HuH-7 (cell line): ENCODE data around the gene ADA.

Experiments
- DNase-seq: peaks from one replicate; pipeline ENCODE4 v3.0.0; 2011; ENCODE audit warnings: low spot score

The ADA gene

GRCh38 chr20:44624152-44624551 lies 27.3 kb downstream of the ADA start:
- DNase-seq: no peak

- DNase-seq: no peak
Observed at GRCh38 chr20:44622501-44623270, 28.8 kb downstream of the ADA start.

DNA sequence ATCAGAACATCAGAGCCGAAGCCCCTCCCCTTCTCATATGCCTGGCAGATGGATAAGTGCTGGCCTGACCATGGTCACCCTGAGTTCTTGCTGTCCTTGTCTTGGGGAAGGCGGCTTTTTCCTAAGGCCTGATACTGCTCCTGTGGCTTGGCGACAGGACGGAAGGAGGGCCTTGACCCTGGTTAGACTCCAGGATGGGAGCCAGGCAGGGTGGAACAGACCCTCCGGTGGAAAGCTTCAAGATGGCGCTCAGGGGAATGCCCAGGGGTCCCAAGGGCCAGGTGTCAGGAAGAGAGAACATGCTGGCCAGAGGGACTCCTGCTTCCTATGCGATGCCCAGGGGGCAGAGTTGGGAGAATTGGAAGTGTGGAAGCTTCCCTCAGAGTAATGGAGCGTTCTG lies 29.6 kb downstream of the ADA start:
- DNase-seq: no peak

GRCh38 chr20:44621325-44621724 lies 30.2 kb downstream of the ADA start:
- no peak for DNase-seq

DNA sequence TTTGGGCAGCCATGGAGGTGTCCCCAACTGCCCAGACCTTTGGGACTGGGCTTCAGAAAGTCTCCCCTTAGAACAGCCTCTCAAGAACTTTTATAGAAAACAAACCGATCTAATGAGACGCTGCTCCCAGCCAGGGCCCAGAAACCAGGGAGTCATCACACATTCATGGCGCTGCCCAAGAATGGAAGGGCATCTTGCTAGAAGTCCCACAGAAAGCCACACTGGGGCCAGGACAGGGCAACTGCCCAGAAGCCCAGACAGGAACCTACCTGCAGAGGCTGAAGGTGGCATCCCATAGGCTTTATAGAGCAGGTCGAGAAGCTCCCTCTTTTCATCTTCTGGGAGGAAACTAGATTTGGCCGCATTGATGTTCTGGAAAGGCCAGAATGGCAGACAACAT lies 31.5 kb downstream of the ADA start:
- no peak for DNase-seq

GRCh38 chr20:44619294-44619693 lies 32.2 kb downstream of the ADA start:
- DNase-seq: no peak

GRCh38 chr20:44618318-44618731 lies 33.2 kb downstream of the ADA start:
- DNase-seq: no peak

- no peak for DNase-seq
Observed at GRCh38 chr20:44616604-44616964, 34.9 kb downstream of the ADA start.

DNA sequence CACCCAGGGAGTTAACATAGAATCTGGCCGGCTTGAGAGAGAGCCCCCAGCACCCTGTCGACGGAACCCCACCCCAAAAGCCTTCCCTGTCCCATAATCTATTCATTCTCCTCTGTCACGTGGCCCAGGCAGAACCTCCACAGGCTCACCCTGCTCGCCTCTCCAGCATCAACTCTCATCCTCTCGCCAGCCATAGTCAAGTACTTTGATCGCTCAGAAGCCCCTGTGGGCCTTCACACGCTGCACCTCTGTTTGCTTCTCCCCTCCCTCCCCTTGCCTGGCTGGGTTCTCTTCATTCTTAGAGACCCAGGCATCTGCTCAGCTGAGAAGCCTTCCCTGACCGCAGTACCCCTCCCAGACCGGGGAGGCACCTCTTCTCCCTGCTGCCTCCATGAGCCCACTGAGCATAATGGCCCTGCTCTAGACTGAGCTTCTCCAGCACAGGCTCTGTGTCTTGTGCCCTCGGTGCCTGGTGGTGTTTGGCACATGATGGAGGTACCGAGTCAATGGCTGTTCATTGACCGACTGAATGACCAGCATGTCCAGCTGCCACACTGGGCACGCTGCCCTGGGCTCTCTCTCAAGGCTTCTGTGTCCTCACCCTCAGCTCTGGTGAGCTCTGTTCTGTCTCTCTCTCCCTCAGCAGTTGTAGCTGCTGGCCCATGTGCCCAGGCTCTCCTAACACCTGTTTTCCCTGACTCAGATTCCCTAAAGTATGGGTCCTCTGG lies 35.5 kb downstream of the ADA start:
- DNase-seq: no peak

DNA sequence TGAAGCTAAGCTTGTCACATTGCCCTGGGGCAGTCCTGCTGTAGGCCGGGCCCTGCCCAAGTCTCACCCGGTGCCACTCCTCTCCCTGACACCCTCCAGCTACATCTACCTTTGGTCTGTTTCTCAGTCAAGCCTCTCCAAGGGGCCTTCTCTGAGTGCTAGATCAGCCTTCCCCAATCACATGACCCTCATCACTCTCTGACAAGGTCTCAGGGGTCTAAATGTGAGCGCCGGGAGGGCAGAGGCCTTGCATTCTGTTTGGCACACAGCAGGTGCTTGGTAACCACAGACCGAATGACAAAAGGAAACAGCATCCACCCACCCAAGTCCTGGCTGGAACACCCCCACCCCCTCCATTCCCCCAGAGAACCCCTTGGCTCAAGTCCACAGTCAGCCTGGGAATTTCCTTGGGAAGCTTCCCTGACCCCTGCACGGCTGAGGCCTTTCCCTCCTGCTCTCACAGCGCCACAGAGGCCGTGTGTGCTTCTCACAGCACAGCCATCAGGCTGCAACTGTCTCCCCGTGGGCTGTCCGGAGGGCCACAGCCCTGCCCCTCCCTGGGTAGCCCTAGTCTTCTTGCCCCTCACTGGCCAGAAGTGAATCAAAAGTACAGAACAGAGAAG lies 36.2 kb downstream of the ADA start:
- no peak for DNase-seq

DNA sequence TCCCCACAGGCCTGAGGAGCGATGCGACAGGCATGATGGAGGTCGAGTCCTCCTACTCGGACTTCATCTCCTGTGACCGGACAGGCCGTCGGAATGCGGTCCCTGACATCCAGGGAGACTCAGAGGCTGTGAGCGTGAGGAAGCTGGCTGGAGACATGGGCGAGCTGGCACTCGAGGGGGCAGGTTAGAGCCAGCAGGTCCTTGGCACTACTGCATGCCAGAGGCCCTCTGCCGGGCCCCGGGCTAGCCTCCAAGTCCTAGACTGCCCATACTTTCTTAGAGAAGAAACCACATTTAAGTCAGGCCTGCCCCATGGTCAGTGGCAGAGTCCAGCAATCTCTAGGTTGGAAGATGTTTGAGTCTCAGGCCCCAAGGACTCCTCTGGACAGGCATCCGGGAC lies 37.0 kb downstream of the ADA start:
- no peak for DNase-seq

- no peak for DNase-seq
Observed at GRCh38 chr20:44613575-44613974, 37.9 kb downstream of the ADA start.

DNA sequence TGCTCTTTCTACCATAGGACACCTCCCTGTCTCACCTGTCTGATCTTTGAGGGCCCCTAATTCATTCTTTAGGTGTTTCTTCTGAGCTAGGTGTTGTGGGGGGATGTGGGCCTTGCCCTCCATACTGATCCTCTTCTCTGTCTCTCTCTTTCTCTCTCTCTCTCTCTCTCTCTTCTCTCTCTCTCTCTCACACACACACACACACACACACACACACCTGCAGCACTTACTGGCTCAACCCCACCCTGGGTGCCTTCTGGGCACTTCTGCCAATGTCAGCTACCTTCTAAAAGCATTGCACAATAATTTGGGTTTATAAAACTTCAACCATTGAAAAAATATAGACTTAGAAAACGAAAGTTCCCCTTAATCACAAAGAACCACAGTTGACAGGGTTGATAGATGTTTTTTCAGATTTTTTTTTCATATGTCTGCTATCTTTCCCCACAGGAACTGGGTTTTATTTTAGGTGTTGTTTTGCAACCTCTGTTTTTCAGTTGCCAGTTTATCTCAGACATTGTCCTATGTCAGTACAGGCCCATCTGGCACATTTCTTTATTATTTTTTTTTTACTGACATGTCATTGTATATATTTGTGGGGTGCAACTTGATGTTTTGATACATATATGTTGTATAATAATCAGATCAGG lies 41.1 kb downstream of the ADA start:
- no peak for DNase-seq

DNA sequence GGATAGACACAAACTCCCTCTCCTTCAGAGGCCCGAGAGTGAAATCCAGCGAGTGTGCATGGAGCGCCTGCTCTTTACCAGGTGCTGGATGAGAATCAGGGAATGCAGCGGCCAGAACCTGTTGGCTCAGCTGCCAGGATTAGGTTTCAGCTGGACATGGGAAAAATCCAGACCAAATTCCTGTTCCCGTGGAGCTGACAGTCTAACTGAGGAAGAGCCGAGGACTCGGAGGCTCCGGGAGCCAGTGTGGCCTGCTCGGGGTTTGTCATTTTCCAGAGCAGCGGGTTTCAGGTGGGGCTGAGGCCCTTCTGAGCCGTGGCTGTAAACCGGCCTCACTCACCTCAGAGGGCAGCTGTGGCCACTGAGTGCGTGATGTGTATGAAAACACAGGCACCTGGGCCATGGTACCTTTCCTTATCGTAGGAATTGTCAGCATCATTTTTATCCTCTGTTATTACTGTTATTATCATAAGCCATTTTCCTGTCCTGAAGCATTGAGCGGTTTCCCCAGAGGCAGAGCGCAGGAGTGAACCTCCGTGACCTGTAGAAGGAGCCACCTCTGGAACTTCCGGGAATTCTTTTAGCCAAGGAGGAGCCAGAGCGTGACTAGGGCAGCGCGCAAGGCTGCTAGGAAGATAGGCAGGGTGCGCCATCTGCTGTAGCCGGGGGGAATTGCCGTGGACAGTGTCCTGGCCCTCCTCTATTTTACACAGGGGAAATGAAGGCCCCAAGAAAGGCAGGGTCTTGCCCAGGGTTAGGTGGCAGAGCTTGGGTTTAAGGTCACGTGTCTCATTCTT lies 41.8 kb downstream of the ADA start:
- DNase-seq: peak; percentile 97

DNA sequence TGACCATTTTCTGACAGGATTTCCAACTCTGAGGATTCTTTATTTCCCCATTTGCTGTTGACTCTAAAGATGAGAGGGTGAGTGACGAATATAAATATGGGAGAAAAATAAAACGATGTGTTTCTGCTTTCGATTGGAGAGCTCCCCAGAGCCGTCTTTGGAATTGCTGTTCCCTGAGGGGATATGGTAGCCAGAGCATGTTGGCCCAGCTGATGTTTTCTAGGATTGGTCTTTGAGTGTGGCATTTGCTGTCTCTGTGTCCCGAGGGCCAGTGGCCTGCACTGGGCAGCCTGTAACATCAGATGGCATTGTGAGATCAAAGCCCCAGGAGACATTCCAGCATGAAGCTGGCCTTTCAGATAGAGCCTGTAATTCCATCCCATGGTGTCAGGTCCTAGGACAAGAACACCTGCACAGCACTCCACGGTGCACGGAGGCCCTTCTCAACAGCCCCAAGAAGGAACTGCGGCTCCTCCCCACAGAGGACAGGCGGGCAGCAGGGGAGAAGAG lies 42.4 kb downstream of the ADA start:
- DNase-seq: no peak

- DNase-seq: no peak
Observed at GRCh38 chr20:44606725-44607441, 44.6 kb downstream of the ADA start.

DNA sequence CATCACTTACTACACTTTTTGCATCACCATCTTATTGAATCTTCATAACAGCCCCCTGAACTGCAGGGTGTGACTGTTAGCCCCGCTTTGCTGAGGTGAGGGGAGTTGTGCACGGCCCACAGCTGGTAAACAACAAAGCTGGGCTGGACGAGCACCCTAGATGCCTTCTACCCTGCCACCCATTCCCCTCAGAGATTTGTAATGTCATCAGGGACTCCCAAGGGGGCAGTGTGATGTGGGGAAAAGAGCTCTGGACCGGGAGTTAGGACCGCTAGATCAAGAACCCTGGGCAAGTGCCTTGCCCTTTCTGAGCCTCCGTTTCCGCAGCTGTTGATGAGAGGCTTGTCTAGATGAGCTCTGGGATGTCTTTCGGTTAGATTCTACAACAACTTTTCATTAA lies 48.2 kb downstream of the ADA start:
- DNase-seq: no peak

DNA sequence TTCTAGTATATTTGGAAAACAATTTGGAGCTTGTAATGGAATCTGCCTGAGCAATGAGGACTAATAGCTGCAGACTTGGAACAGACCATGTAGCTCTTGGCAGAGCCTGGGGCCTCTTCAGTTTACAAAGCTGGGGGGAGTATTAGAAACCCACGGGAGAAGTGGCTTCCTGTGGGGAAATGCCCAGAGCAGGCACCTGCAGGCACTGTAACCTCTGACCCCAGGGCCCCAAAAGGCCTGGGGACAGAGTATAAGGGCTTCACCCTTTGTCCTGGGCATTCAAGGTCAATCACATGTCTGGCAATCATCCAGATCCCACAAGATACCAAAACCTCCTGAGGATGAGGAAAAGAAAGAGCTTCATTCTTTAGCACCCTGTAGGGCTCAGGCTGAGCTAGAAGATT lies 49.7 kb downstream of the ADA start:
- DNase-seq: no peak

DNA sequence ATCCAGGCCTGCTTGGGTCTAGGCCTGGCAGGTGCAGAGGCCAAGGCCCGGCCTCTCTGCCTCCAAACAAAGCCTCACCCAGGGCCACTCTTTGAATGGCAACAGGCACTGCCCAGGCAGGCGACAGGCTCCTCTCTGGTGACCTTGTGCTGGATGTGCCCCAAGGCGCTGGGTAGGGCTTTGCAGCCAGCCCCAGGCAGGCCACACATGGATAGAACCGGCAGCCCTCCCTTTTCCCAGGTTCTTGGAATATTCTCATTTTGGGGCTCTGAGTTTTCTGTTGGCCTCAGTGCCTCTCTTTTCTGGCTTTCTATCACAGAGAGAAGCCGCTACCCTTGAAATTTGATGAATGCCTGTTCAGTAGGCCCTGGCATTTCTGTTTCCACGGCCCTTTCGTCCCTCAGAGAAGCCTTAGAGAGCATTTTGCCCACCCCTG lies 50.2 kb downstream of the ADA start:
- DNase-seq: no peak

DNA sequence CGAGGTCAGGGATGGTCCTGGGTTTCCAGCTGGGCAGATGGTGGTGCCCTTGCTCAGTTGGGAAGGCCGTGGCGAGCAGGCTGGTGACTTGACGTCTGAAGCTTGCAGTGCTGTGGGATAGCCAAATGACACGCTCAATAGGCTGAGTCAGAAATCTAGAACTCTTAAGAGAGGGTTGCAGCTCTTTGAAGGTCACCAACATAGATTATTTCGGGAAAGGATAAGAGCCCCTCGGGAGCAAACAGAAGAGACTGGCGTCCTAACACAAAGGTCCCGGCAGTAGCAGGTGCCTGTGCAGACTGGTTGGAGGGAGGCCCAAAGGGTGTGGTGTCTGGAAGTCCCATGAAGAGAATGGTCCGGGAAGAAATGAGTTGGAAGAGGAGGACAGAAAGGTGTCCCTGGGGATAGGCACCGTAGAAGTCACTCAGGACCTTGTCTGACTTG lies 50.7 kb downstream of the ADA start:
- no peak for DNase-seq

DNA sequence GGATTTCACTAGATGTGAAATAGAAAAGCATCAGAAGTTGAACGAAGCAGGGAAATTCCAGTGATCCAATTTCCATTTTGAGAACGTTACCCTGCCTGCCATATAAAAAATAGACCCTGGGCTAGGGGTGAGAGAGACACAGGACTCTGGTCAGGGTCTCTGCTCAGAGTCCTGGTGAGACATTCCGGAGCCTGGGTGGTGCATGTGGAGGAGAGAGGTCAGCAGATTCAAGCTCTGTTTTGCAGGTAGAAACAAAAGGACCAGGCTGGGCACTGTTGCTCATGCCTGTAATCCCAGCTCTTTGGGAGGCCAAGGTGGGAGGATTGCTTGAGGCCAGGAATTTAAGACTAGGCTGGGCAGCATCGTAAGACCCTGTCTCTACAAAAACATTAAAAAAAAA lies 51.2 kb downstream of the ADA start:
- no peak for DNase-seq
